H1 (cell line): Measurements from ENCODE around the gene GPHA2. TPM values are rescaled to one million over a fixed set of nuclear protein-coding genes. Genes with fewer than 3 reads are reported as not detected.

ENCODE experiments used
- CTCF ChIA-PET: fragments of 300-600 bp; sonication (Branson Sonifier 250); formaldehyde crosslinking; loops from one replicate; lab custom pipeline; 2021; ENCODE audit not compliant: partially characterized antibody; lab: Charles Lee
- POLR2A ChIA-PET: fragments of 300-600 bp; sonication (Branson Sonifier 250); formaldehyde crosslinking; loops from one replicate; lab custom pipeline; 2021; ENCODE audit warnings: inconsistent platforms; ENCODE audit not compliant: partially characterized antibody; lab: Charles Lee
- DNase-seq, 2 experiments: peaks; one replicate each; pipeline versions ENCODE4 v3.0.0 to v3.0.0-alpha.2; 2010 to 2022; ENCODE audit warnings: low spot score in 2 of 2, low read depth in 1 of 2, mixed read lengths in 1 of 2
- FAIRE-seq: peaks from 2 replicates; lab custom pipeline; 2011; peaks lifted over from hg19 to GRCh38; lab: Jason Lieb, UNC
- H2AFZ ChIP-seq: 2 replicates; pipeline ENCODE4 v1.8.1; 2012; ENCODE audit warnings: low read length, inconsistent platforms
- H2AK5ac ChIP-seq: 2 replicates; pipeline ENCODE4 v1.6.1; 2013; ENCODE audit warnings: low read depth, low read length
- H2BK120ac ChIP-seq: replicated peaks from 2 replicates; pipeline ENCODE3; 2013; ENCODE audit warnings: low read depth, low read length, inconsistent platforms
- H2BK12ac ChIP-seq: 2 replicates; pipeline ENCODE4 v1.6.1; 2013; ENCODE audit warnings: low read depth, low read length
- H2BK15ac ChIP-seq: 2 replicates; pipeline ENCODE4 v1.6.1; 2013; ENCODE audit warnings: low read length
- H2BK20ac ChIP-seq: 2 replicates; pipeline ENCODE4 v1.6.1; 2013; ENCODE audit warnings: low read length
- H2BK5ac ChIP-seq: 2 replicates; pipeline ENCODE4 v1.6.1; 2013; ENCODE audit warnings: low read depth, low read length
- H3K14ac ChIP-seq: 2 replicates; pipeline ENCODE4 v1.6.1; 2013; ENCODE audit warnings: inconsistent platforms; ENCODE audit not compliant: insufficient read length
- H3K18ac ChIP-seq: 2 replicates; pipeline ENCODE4 v1.6.1; 2013; ENCODE audit warnings: low read length; ENCODE audit errors: extremely low read depth
- H3K23ac ChIP-seq: 2 replicates; pipeline ENCODE4 v1.6.1; 2013; ENCODE audit warnings: inconsistent platforms; ENCODE audit not compliant: insufficient read length
- H3K23me2 ChIP-seq: 2 replicates; pipeline ENCODE4 v1.6.1; 2013; ENCODE audit warnings: low read depth, low read length
- H3K27ac ChIP-seq: 2 replicates; pipeline ENCODE4 v1.6.1; 2011; ENCODE audit warnings: low read depth, low read length, inconsistent platforms
- H3K27me3 ChIP-seq, 4 experiments: replicated peaks in 1 of 4; 1 replicate in 1 of 4; 2 replicates in 3 of 4; pipeline versions ENCODE4 v1.6.1 to v1.8.1; 2011 to 2013; ENCODE audit warnings: low read length in 3 of 4, mild to moderate bottlenecking in 3 of 4, inconsistent platforms in 2 of 4, mixed read lengths in 2 of 4, moderate library complexity in 1 of 4; ENCODE audit not compliant: control insufficient read depth in 3 of 4, insufficient read depth in 3 of 4; ENCODE audit errors: extremely low read depth in 1 of 4
- H3K36me3 ChIP-seq, 4 experiments: 2 replicates each; pipeline versions ENCODE4 v1.6.1 to v1.8.1; 2011 to 2013; ENCODE audit warnings: mild to moderate bottlenecking in 4 of 4, low read length in 3 of 4, moderate library complexity in 2 of 4, control low read depth in 1 of 4, inconsistent platforms in 1 of 4; ENCODE audit not compliant: insufficient read depth in 4 of 4, control insufficient read depth in 2 of 4
- H3K4ac ChIP-seq: replicated peaks from 2 replicates; pipeline ENCODE3; 2013; ENCODE audit warnings: low read length, low read depth, mixed read lengths, inconsistent platforms; ENCODE audit not compliant: insufficient read length
- H3K4me1 ChIP-seq, 4 experiments: replicated peaks in 1 of 4; 1 replicate in 1 of 4; 2 replicates in 3 of 4; pipeline versions ENCODE4 v1.6.1 to v1.8.1; 2011 to 2013; ENCODE audit warnings: low read length in 3 of 4, inconsistent platforms in 2 of 4, mixed read lengths in 1 of 4; ENCODE audit not compliant: insufficient read depth in 4 of 4, control insufficient read depth in 3 of 4
- H3K4me2 ChIP-seq, 2 experiments: 2 replicates each; pipeline versions ENCODE4 v1.6.1 to v1.8.1; 2011 to 2013; ENCODE audit warnings: low read depth in 2 of 2, low read length in 2 of 2, control low read depth in 1 of 2, inconsistent platforms in 1 of 2, mild to moderate bottlenecking in 1 of 2; ENCODE audit not compliant: insufficient read depth in 1 of 2
- H3K4me3 ChIP-seq, 4 experiments: fragments of 200-600, 300-600 bp in 1 of 4; sonication (generic), shearing (Covaris generic), sonication (Bioruptor Twin) in 1 of 4; 2 replicates each; pipeline versions ENCODE4 v1.5.1 to v1.8.1; 2011 to 2016; ENCODE audit warnings: low read length in 4 of 4, low read depth in 3 of 4, control low read depth in 2 of 4, inconsistent platforms in 2 of 4, mild to moderate bottlenecking in 2 of 4, mixed read lengths in 1 of 4, moderate library complexity in 1 of 4; ENCODE audit not compliant: insufficient read depth in 2 of 4; ENCODE audit errors: extremely low read depth in 1 of 4
- H3K56ac ChIP-seq: replicated peaks from 2 replicates; pipeline ENCODE3; 2013; ENCODE audit warnings: low read depth, mild to moderate bottlenecking, mixed read lengths, low read length, inconsistent platforms; ENCODE audit not compliant: insufficient read length
- H3K79me1 ChIP-seq: 2 replicates; pipeline ENCODE4 v1.6.1; 2013; ENCODE audit warnings: low read depth, low read length, control low read depth
- H3K79me2 ChIP-seq, 2 experiments: 2 replicates each; pipeline versions ENCODE4 v1.6.1 to v1.8.1; 2012 to 2013; ENCODE audit warnings: low read length in 2 of 2, mild to moderate bottlenecking in 2 of 2, inconsistent platforms in 1 of 2; ENCODE audit not compliant: insufficient read depth in 2 of 2, control insufficient read depth in 1 of 2
- H3K9ac ChIP-seq, 4 experiments: replicated peaks in 1 of 4; 1 replicate in 1 of 4; 2 replicates in 3 of 4; pipeline versions ENCODE4 v1.6.1 to v1.8.1; 2011 to 2013; ENCODE audit warnings: low read depth in 3 of 4, low read length in 3 of 4, control low read depth in 2 of 4, mild to moderate bottlenecking in 2 of 4, moderate library complexity in 2 of 4, inconsistent platforms in 1 of 4; ENCODE audit errors: extremely low read depth in 1 of 4
- H3K9me3 ChIP-seq, 2 experiments: 2 replicates each; pipeline versions ENCODE4 v1.6.1 to v1.8.1; 2012 to 2013; ENCODE audit warnings: mild to moderate bottlenecking in 2 of 2, moderate library complexity in 2 of 2, control low read depth in 1 of 2, inconsistent platforms in 1 of 2, low read depth in 1 of 2, low read length in 1 of 2, mixed read lengths in 1 of 2; ENCODE audit not compliant: insufficient read depth in 2 of 2
- H4K20me1 ChIP-seq, 2 experiments: replicated peaks in 1 of 2; 2 replicates each; pipeline versions ENCODE3 to v1.8.1; 2011 to 2013; ENCODE audit warnings: inconsistent platforms in 2 of 2, low read length in 2 of 2, mild to moderate bottlenecking in 1 of 2; ENCODE audit not compliant: insufficient read depth in 2 of 2, control insufficient read depth in 1 of 2
- H4K5ac ChIP-seq: 2 replicates; pipeline ENCODE4 v1.6.1; 2013; ENCODE audit warnings: low read length, low read depth, mixed read lengths, inconsistent platforms; ENCODE audit not compliant: insufficient read length
- H4K8ac ChIP-seq: 2 replicates; pipeline ENCODE4 v1.8.0; 2013; ENCODE audit warnings: mild to moderate bottlenecking, moderate library complexity, low read length, inconsistent platforms; ENCODE audit not compliant: insufficient read depth; ENCODE audit errors: extremely low read depth
- H4K91ac ChIP-seq: replicated peaks from 2 replicates; pipeline ENCODE3; 2013; ENCODE audit warnings: low read length, mixed read lengths, inconsistent platforms; ENCODE audit not compliant: insufficient read length
- CREB1 ChIP-seq: IDR thresholded peaks from 2 replicates; pipeline ENCODE4 v1.6.1; 2012; ENCODE audit warnings: inconsistent platforms
- HDAC2 ChIP-seq, 2 experiments: fragments of 300-600 bp in 1 of 2; sonication (generic) in 1 of 2; IDR thresholded peaks; 2 replicates each; pipeline ENCODE4 v1.6.1; 2011 to 2012; ENCODE audit warnings: low read depth in 2 of 2, low read length in 2 of 2, mild to moderate bottlenecking in 2 of 2, moderate library complexity in 2 of 2, borderline replicate concordance in 1 of 2, inconsistent platforms in 1 of 2
- KDM4A ChIP-seq: IDR thresholded peaks from one replicate; pipeline ENCODE4 v1.7.1; 2012; ENCODE audit warnings: low read depth, mild to moderate bottlenecking, moderate library complexity, low read length, inconsistent platforms; ENCODE audit not compliant: severe bottlenecking
- MAFK ChIP-seq: IDR thresholded peaks from 2 replicates; pipeline ENCODE4 v1.6.1; 2012; ENCODE audit warnings: low read depth, mild to moderate bottlenecking, improper control_type of control experiment, low read length
- RAD21 ChIP-seq, 2 experiments: IDR thresholded peaks in 1 of 2; conservative IDR thresholded peaks in 1 of 2; 2 replicates each; pipeline ENCODE4 v1.6.1; 2011; ENCODE audit warnings: low read depth in 2 of 2, low read length in 2 of 2, improper control_type of control experiment in 1 of 2, inconsistent platforms in 1 of 2, mild to moderate bottlenecking in 1 of 2, moderate library complexity in 1 of 2
- RBBP5 ChIP-seq: IDR thresholded peaks from 2 replicates; pipeline ENCODE4 v1.7.1; 2012; ENCODE audit warnings: low read depth, mild to moderate bottlenecking, inconsistent platforms, low read length, moderate library complexity, borderline replicate concordance
- SIRT6 ChIP-seq: IDR thresholded peaks from one replicate; pipeline ENCODE4 v1.7.1; 2012; ENCODE audit warnings: low read length, inconsistent platforms
- SP2 ChIP-seq: IDR thresholded peaks from 2 replicates; pipeline ENCODE4 v1.6.1; 2012; ENCODE audit warnings: mild to moderate bottlenecking, low read length, inconsistent platforms
- SUZ12 ChIP-seq: fragments of 200-600 bp; sonication (generic); IDR thresholded peaks from 2 replicates; pipeline ENCODE4 v1.6.1; 2012; ENCODE audit warnings: mild to moderate bottlenecking, inconsistent platforms, low read length, moderate library complexity, mixed read lengths
- WGBS, 2 experiments: shearing (Covaris generic) in 1 of 2; methylation state at CpG; one replicate each; pipeline versions ENCODE4 v1.1.6 to v1.1.7; 2013 to 2015; ENCODE audit warnings: low lambda C conversion rate in 2 of 2, mixed read lengths in 2 of 2, inconsistent platforms in 1 of 2, low coverage in 1 of 2, missing lambda C conversion rate in 1 of 2; ENCODE audit not compliant: insufficient replicate concordance in 2 of 2, insufficient coverage in 1 of 2, insufficient read length in 1 of 2; ENCODE audit errors: extremely low coverage in 1 of 2, missing lambda C conversion rate in 1 of 2; 5-methylcytosine and 5-hydroxymethylcytosine counted together
- polyA plus RNA-seq, 7 experiments: library from polyadenylated mRNA; depleted of rRNA in 3 of 7; stranded (reverse) in 5 of 7; unstranded in 2 of 7; fragments of >200 nt in 5 of 7; fragments of 200-250 nt in 2 of 7; gene quantifications; 1 replicate in 5 of 7; 2 replicates in 1 of 7; 4 replicates in 1 of 7; pipeline versions ENCODE4 v1.2.1 to v1.2.3, GENCODE V29; 2011 to 2013; ENCODE audit warnings: missing spikeins in 2 of 7, mixed read lengths in 2 of 7
- total RNA-seq: library from RNA; stranded (reverse); fragmentation: NEBNext Ultra II Directional; extraction: Animal tissue kit (Norgen Biotek cat#: 25700); gene quantifications from 2 replicates; pipeline ENCODE4 v1.2.1, GENCODE V29; 2021
- TF ChIP-seq, protein P1 (sequence below): IDR thresholded peaks from 2 replicates; pipeline ENCODE4 v1.6.1; 2011; ENCODE audit warnings: low read length, improper control_type of control experiment
- TF ChIP-seq, protein P2 (sequence below): IDR thresholded peaks from 2 replicates; pipeline ENCODE4 v1.6.1; 2011; ENCODE audit warnings: low read depth, mild to moderate bottlenecking, low read length; ENCODE audit not compliant: insufficient read depth

The GPHA2 gene
- total and polyA plus RNA-seq, 2 of the 8 experiments (the other 6 are each of a cell fraction or from before 2014, with no cell fraction given): 0.97 to 4.4 TPM

DNA sequence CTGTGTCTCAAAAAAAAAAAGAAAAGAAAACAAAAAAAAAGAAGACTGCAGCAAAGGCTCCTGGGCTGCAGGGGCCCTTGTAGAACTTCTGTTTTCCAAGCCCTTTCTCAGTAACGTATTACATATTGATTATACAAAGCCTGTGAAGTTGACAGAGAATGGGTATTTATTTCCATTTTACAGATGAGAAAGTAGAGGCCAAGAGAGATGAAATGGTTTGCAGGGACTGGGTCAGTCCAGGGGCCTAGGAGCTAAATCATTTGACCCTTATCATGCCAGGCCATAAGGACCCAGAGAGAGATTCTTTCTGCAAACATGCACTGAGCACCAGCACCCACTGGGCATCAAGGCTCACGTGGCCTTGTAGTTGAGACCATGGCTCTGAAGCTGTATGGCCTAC, 6.7 kb downstream of the GPHA2 start:
- Histone ChIP-seq H3K36me3 (no peaks in the 10 kb centered on the region; a peak in 1 of 8 replicates), H2BK15ac (no peak overlapping the region), H3K4me2 (no peak overlapping the region), H3K56ac (no peak overlapping the region), H4K8ac (no peak overlapping the region), H2BK12ac (no peak overlapping the region), H4K91ac (no peak overlapping the region), H3K27ac (no peak overlapping the region; the same call in 1 of the 2 replicates), H2AK5ac (no peak overlapping the region), H3K9me3 (no peaks in the 10 kb centered on the region), H3K23me2 (peaks cover 8% of the 10 kb centered on the region; the same call in 1 of the 2 replicates), H4K20me1 (peaks cover 0 to 3% of the 10 kb centered on the region in 2 experiments), H3K79me1 (no peaks in the 10 kb centered on the region), H3K23ac (no peak overlapping the region), H3K79me2 (no peaks in the 10 kb centered on the region), H3K14ac (no peak overlapping the region), H2BK120ac (no peak overlapping the region), H4K5ac (no peak overlapping the region), H2AFZ (no peak overlapping the region), H3K9ac (no peak overlapping the region), H3K4ac (no peak overlapping the region), H2BK20ac (no peak overlapping the region), H3K27me3 (peaks cover 0 to 6% (median 4%) of the 10 kb centered on the region in 4 experiments; a peak in 4 of 7 replicates), H3K4me1 (peaks cover 0 to 4% (median 3%) of the 10 kb centered on the region in 4 experiments; a peak in 4 of 7 replicates), H3K18ac (no peak overlapping the region), H3K4me3 (no peak overlapping the region), H2BK5ac (no peak overlapping the region)
- ChIA-PET POLR2A (interaction anchor here (2.2 kb wide), 1 partner anchor 11 kb away, joined by 6 read pairs; no protein-coding TSS in a partner anchor), CTCF (interaction anchor here (1.0 to 3.8 kb wide), 5 partner anchors 10 to 116 kb away, joined by 3 to 15 read pairs (median 4); no protein-coding TSS in a partner anchor)
- FAIRE-seq: no peak
- DNase-seq: no peak
- no peak for TF ChIP-seq MAFK
- TF ChIP-seq RAD21 (IDR thresholded peaks at IDR 0.05 in 1 of 2, conservative IDR thresholded peaks at IDR 0.05 in 1 of 2; ENCODE audit: low read depth in 2 of 2, low read length in 2 of 2): no peak
- TF ChIP-seq SIRT6: no peak
- TF ChIP-seq HDAC2 (IDR thresholded peaks at IDR 0.05; ENCODE audit: borderline replicate concordance in 1 of 2, low read depth in 2 of 2, low read length in 2 of 2): no peak
- TF ChIP-seq RBBP5: no peak
- no peak for TF ChIP-seq SP2
- no peak for TF ChIP-seq KDM4A
- no peak for TF ChIP-seq CREB1
- TF ChIP-seq, protein P1, sequence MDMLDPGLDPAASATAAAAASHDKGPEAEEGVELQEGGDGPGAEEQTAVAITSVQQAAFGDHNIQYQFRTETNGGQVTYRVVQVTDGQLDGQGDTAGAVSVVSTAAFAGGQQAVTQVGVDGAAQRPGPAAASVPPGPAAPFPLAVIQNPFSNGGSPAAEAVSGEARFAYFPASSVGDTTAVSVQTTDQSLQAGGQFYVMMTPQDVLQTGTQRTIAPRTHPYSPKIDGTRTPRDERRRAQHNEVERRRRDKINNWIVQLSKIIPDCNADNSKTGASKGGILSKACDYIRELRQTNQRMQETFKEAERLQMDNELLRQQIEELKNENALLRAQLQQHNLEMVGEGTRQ: no peak
- TF ChIP-seq SUZ12: no peak
- TF ChIP-seq, protein P2, sequence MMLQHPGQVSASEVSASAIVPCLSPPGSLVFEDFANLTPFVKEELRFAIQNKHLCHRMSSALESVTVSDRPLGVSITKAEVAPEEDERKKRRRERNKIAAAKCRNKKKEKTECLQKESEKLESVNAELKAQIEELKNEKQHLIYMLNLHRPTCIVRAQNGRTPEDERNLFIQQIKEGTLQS: no peak
- WGBS, 2 experiments: 87% methylated on average over 2 of the region's 2 CpGs; no CpG with 5 or more reads in 1 of the 2 experiments
